ENCODE data around the gene FOXN4. TPM values are rescaled to one million over a fixed set of nuclear protein-coding genes. Genes with fewer than 3 reads are reported as not detected.

Gene FOXN4
- total and polyA plus RNA-seq, 8 donors: 0.51 to 2.0 (median 1.1) TPM; not detected in 2

GRCh38 chr12:109352184-109352583 lies 43.1 kb upstream of the FOXN4 start:
- TF ChIP-seq, protein P1, sequence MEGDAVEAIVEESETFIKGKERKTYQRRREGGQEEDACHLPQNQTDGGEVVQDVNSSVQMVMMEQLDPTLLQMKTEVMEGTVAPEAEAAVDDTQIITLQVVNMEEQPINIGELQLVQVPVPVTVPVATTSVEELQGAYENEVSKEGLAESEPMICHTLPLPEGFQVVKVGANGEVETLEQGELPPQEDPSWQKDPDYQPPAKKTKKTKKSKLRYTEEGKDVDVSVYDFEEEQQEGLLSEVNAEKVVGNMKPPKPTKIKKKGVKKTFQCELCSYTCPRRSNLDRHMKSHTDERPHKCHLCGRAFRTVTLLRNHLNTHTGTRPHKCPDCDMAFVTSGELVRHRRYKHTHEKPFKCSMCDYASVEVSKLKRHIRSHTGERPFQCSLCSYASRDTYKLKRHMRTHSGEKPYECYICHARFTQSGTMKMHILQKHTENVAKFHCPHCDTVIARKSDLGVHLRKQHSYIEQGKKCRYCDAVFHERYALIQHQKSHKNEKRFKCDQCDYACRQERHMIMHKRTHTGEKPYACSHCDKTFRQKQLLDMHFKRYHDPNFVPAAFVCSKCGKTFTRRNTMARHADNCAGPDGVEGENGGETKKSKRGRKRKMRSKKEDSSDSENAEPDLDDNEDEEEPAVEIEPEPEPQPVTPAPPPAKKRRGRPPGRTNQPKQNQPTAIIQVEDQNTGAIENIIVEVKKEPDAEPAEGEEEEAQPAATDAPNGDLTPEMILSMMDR (IDR thresholded peaks at IDR 0.05): no peak
- no peaks in the 10 kb centered on the region for H3K4me1 ChIP-seq
- ATAC-seq (no peak), DNase-seq (no peak)
- intact Hi-C loops (cut with DNase I): no loop called here
- no peak overlapping the region for H3K4me3 ChIP-seq
- no peaks in the 10 kb centered on the region for H3K36me3 ChIP-seq
- H3K9me3 ChIP-seq: no peaks in the 10 kb centered on the region
- no peak overlapping the region for H3K27ac ChIP-seq
- peaks cover 0 to 11% of the 10 kb centered on the region in 2 donors for H3K27me3 ChIP-seq

- ATAC-seq: no peak
- intact Hi-C loops (cut with DNase I): no loop called here
- Histone ChIP-seq H3K9me3 (no peaks in the 10 kb centered on the region), H3K36me3 (no peaks in the 10 kb centered on the region), H3K27me3 (no peaks in the 10 kb centered on the region), H3K4me3 (no peak within 1 kb of the TSS), H3K4me1 (no peaks in the 10 kb centered on the region), H3K27ac (no peak within 1 kb of the TSS)
- no peak for DNase-seq
- TF ChIP-seq, protein P1 (IDR thresholded peaks at IDR 0.05): no peak
Measured at GRCh38 chr12:109347589-109347988, 38.5 kb upstream of the FOXN4 start, which contains the start of gene MYO1H. Gene MYO1H (plus strand): TSS chr12:109347900. CDS start chr12:109347961, 61 bp downstream.

DNA sequence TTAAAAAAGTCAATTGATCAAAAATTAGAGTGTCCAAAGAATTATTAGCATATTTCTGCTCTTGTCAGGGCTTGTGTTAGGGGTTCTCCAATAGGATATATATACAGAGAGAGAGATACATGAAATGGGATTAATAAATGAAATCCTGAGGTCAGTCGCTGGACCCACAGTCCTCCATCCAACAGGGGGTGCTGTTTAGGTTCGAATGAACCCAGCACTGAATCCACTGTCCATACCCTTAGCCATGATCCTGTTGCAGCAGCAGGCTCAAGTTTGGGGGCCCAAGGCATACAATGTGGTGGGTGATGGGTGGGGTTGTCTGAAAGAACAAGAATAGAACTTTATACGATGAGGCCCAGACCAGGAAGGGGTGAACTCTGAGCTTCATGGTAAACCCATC lies 37.8 kb upstream of the FOXN4 start:
- TF ChIP-seq, protein P1 (IDR thresholded peaks at IDR 0.05): no peak
- no peaks in the 10 kb centered on the region for H3K27me3 ChIP-seq
- DNase-seq (no peak), ATAC-seq (no peak)
- H3K36me3 ChIP-seq: no peaks in the 10 kb centered on the region
- H3K9me3 ChIP-seq: no peaks in the 10 kb centered on the region
- intact Hi-C loops (cut with DNase I): no loop called here
- H3K4me3 ChIP-seq: no peak overlapping the region
- no peak overlapping the region for H3K27ac ChIP-seq
- no peaks in the 10 kb centered on the region for H3K4me1 ChIP-seq

DNA sequence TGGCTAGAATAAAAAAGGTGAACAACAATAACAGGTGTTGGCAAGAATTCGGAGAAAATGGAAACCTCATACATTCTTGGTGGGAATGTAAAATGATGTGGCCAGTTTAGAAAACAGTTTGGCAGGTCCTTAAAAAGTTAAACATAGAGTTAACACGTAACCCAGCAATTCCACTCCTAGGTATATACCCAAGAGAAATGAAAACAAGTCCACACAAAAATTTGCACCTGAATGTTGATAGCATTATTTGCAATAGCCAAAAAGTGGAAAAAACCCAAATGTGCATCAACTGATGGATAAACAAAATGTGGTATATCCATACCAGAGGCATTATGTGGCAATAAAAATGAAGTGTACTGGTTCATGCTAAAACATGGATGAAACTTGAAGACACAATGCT lies 36.3 kb upstream of the FOXN4 start:
- intact Hi-C loops (cut with DNase I): no loop called here
- H3K4me1 ChIP-seq: no peaks in the 10 kb centered on the region
- H3K36me3 ChIP-seq: no peaks in the 10 kb centered on the region
- H3K27me3 ChIP-seq: peaks cover 0 to 5% of the 10 kb centered on the region in 2 donors
- ATAC-seq (no peak), DNase-seq (no peak)
- TF ChIP-seq, protein P1 (IDR thresholded peaks at IDR 0.05): no peak
- H3K27ac ChIP-seq: no peak overlapping the region
- H3K4me3 ChIP-seq: no peak overlapping the region
- no peaks in the 10 kb centered on the region for H3K9me3 ChIP-seq

GRCh38 chr12:109343677-109344076 lies 34.6 kb upstream of the FOXN4 start:
- Histone ChIP-seq H3K27me3 (peaks cover 0 to 5% of the 10 kb centered on the region in 2 donors), H3K36me3 (no peaks in the 10 kb centered on the region), H3K4me3 (no peak overlapping the region), H3K9me3 (no peaks in the 10 kb centered on the region), H3K4me1 (no peaks in the 10 kb centered on the region), H3K27ac (no peak overlapping the region)
- intact Hi-C loops (cut with DNase I): no loop called here
- ATAC-seq (no peak), DNase-seq (no peak)
- TF ChIP-seq, protein P1 (IDR thresholded peaks at IDR 0.05): no peak
